HG03575 (cell line): ENCODE data around the gene SLC10A4.
"Not testable (repeated sequence)": the region's sequence is repeated elsewhere in the genome, so short reads cannot be mapped to it uniquely, and the experiment has no call there.

Experiments used
- ATAC-seq: cut with Tn5 transposase; IDR thresholded peaks from one replicate; pipeline ENCODE4 v1.9.1; 2021; ENCODE audit not compliant: unreplicated experiment, insufficient number of reproducible peaks, low FRiP score; ENCODE audit errors: extremely low read depth

The SLC10A4 gene, protein sequence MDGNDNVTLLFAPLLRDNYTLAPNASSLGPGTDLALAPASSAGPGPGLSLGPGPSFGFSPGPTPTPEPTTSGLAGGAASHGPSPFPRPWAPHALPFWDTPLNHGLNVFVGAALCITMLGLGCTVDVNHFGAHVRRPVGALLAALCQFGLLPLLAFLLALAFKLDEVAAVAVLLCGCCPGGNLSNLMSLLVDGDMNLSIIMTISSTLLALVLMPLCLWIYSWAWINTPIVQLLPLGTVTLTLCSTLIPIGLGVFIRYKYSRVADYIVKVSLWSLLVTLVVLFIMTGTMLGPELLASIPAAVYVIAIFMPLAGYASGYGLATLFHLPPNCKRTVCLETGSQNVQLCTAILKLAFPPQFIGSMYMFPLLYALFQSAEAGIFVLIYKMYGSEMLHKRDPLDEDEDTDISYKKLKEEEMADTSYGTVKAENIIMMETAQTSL

DNA sequence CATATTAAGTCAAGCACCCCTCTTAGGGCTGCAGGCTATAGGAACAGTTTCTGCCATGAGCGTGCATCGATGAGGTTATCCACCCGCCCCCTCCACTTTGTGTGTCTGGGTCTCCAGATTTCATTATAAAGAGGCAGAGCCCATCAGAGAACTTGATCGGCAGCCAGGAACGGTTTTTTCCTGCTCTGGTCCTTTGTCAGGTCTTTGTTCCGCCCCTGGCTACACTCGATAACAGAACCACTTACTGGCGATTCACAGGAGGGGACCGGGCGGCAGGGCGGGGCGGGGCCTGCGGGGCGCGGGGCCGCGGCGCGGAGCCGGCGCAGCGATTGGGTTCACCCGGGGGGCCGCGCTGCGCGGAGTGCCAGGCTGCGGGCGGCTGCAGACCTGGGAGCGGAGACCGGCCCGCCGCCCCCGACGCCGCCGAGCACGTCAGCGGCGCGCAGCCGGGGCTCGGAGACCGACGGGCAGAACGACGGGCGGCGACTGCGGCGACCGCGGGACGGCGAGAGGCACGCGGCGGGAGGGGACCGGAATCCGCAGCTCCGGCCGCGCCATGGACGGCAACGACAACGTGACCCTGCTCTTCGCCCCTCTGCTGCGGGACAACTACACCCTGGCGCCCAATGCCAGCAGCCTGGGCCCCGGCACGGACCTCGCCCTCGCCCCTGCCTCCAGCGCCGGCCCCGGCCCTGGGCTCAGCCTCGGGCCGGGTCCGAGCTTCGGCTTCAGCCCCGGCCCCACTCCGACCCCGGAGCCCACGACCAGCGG is at the start of gene SLC10A4:
Gene SLC10A4, plus strand, starts transcription at position 338 of the 771 bp plus-strand sequence. Its CDS starts 219 bp downstream, at position 557.
- ATAC-seq, result no peak

DNA sequence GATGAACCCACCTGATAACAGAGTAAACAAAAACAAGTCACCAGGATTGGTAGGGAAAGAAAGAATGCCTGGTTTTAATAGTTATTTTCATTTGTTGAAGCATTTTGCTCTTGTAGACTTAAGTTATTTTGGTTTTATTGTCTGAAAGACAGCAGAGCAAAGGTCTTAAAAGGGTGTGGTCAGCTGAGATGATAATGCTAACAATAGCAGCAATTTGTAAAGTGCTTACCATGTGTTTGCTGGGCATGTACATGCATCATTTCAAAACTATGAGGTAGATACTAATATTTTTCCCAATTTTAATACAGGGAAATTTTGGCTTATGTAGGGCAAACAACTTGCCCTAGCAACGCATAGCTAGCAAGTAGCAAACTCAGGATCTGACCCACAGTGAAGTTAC is 46.8 kb upstream of the SLC10A4 start:
- no peak for ATAC-seq

- no peak for ATAC-seq
These were observed 43.2 kb upstream of the SLC10A4 start for GRCh38 chr4:48439988-48440387.

DNA sequence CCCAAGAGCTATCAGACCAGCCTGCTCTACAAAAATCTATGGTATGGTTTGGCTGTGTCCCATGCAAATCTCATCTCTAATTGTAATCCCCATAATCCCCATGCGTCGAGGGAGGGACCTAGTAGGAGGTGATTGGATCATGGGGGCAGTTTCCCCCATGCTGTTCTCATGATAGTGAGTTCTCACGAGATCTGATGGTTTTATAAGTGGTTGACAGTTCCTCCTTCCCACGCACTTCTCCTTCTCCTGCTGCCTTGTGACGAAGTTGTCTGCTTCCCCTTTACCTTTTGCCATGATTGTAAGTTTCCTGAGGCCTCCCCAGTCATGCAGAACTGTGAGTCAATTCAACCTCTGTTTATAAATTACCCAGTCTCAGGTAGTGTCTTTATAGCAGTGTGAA is 42.2 kb upstream of the SLC10A4 start:
- not testable (repeated sequence) for ATAC-seq

- ATAC-seq, result no peak
These were observed 37.4 kb upstream of the SLC10A4 start for GRCh38 chr4:48445704-48446103.

DNA sequence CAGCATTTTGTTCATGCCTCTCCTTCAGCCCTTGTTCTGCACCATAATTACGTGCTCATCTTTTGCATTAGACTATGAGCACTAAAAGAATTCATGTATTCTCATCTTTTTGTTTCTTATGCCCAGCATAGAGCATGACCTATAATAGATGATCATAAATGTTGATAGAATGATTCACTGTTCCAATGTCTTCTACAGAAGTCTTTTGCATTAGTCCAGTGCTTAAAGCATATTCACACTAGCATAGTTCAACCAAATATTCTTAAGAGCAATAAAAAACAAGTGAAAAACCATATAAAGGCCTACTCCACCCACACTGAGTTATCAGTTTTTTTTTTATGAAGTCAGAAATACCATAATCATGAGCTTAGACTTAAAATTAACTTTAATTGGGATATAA is 36.5 kb upstream of the SLC10A4 start:
- no peak for ATAC-seq

DNA sequence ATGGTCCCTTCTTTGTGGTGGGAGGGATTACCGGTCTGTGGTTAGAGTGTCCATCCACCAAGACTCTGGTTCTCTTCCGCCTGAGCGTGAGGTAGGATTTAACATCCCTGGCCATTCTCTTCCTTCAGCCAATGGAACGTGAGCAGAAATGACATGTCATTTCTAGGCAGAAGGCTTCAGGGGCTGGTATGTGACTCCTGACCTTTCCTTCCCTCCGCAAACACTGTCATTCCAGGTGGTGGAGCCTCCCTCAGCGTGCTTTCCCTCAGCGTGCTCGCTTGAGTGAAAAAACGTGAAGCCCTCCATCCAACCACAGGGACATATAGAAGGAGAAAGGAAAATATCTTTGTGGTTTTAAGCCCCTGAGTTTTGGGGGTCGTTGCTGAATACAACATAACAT is 34.0 kb upstream of the SLC10A4 start:
- no peak for ATAC-seq

- no peak for ATAC-seq
These were observed 32.4 kb upstream of the SLC10A4 start for GRCh38 chr4:48450740-48451139.

GRCh38 chr4:48451656-48452055 is 31.5 kb upstream of the SLC10A4 start:
- not testable (repeated sequence) for ATAC-seq

GRCh38 chr4:48454591-48454990 is 28.6 kb upstream of the SLC10A4 start:
- no peak for ATAC-seq

- no peak for ATAC-seq
These were observed 22.1 kb upstream of the SLC10A4 start for GRCh38 chr4:48461000-48461399.

DNA sequence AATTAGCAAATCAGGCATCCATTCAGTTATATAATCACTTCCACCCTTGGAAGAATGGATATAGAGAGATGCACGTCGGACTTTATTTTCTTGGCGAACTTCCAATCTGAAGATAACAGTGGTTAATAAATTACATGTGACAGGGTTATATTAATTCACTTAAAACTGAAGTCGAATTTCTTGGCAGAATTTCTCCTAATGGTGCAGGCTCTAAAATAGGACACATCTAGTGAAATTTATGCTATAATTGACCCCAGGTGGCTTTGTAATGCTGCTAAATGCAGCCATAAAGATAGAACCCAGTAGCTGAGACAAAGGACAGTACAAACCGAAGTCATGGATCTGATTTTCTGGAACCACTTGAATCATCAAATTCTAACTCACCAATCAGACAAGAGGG is 20.8 kb upstream of the SLC10A4 start:
- no peak for ATAC-seq

DNA sequence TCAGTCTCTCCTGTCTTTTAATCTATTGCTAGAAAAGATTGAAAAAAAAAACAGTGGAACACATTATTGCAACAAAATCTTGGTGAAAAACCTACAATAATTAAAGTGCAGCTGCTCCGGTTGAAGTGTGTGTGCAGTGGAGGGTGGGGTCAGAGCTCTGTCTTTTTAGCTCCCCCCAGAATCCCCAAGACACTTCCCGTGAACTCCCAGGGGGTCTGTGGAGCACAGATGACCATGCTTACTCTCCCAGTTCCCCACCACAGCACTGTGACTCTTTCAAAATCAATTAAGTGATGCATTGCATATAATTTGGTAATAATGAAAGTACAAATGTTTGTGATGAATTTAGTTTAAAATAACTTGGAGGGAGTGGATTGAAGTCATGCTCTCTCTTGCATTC is 15.7 kb upstream of the SLC10A4 start:
- ATAC-seq, result no peak

DNA sequence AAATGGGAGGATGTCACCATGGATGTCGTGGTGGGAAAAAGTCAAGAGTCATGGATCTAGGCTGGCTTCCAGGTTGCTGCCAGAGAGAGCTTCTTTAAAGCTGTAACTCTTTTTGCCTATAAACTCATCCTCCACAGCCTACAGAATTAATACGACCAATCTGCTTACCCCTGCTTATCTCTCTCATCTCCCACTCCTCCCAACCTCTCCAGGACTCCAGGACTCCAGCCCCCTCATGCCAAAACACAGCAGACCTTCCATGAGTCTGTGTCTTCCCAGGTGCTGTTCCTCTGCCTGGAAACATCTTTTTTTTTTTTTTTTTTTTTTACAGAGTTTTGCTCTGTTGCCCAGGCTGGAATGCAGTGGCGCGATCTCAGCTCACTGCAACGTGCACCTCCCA is 15.3 kb upstream of the SLC10A4 start:
- ATAC-seq, result no peak

DNA sequence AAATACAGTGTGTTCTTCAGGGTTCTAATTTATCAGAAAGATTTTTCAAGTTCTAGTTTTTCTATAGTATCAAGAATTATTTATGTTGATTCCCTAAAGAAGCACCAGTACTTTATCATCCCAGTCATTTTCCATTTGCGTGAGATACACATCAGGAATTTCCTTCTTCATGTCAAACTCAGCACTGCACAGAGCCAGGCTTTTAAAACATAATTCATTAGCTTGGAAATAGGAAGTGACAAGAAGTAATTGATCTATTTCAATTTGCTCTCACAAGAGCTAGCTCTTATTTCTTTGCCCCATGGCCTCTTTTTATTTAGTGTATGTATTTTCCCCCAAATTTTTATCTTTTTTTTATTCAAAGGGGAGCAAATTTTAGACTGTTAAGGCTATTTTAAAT is 13.0 kb upstream of the SLC10A4 start:
- ATAC-seq, result no peak

- ATAC-seq, result no peak
These were observed 12.6 kb upstream of the SLC10A4 start for GRCh38 chr4:48470570-48470969.

DNA sequence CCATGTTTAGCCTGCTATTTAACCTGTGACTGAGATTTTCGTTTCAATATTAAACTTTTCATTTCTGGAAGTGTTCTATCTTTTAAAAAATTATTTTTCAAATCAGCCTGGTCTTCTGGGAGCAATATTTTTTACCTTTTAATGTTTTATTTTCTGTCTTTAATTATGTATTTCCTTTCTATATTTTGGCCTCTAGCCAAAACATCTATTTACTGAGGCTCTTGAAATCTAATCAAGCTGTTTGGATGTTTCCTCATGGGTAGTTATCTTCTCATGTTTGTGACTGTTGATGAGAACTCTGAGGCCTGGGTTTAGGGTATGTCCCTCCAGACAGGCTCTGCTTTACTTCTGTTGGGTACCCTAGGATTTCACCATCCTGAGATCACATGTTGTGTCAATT is 10.3 kb upstream of the SLC10A4 start:
- ATAC-seq, result no peak

DNA sequence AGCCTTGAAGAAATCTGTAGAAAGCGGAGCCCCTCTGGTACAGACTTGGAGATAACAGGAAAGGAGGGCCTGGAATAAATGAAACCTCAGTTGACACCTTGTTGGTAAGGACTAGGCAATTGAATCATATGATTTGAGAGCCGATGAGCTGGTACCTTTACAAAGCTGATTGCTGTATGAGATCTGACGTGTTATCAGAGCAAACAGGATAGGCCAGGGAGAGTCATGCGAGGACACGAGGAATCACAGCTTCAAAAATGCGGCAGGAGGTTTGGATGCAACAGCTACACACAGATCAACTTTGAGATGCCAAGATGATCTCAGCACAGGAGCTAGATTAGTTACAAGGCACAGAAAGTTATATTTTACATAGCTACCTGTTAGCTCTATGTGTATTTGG is 7.4 kb upstream of the SLC10A4 start:
- ATAC-seq, result no peak

- ATAC-seq, result no peak
These were observed 4.9 kb upstream of the SLC10A4 start for GRCh38 chr4:48478273-48478672.

- no peak for ATAC-seq
These were observed 1.6 kb upstream of the SLC10A4 start for GRCh38 chr4:48481581-48481980.
